NCI-H526 treated with DMSO at 0.1 percent for 48 hours (cell line): ENCODE data around the gene IQSEC1.
A peak's percentile ranks its signal among the peaks of the same experiment; 100 is the strongest.

Source experiments
- DNase-seq: peaks from one replicate; lab custom pipeline; 2025; lab: John Stamatoyannopoulos, UW

The IQSEC1 gene

GRCh38 chr3:12999147-13000140 is 73.8 kb downstream of the IQSEC1 start:
- no peak for DNase-seq

- no peak for DNase-seq
These were observed 74.6 kb downstream of the IQSEC1 start for GRCh38 chr3:12998648-12999047.

- DNase-seq = no peak
These were observed 75.8 kb downstream of the IQSEC1 start for GRCh38 chr3:12997387-12997786.

GRCh38 chr3:12996181-12996506 is 77.1 kb downstream of the IQSEC1 start:
- DNase-seq = no peak

- DNase-seq = no peak
These were observed 77.6 kb downstream of the IQSEC1 start for GRCh38 chr3:12995389-12996180.

- DNase-seq = peak; percentile 67
These were observed 78.4 kb downstream of the IQSEC1 start for GRCh38 chr3:12994607-12995388.

GRCh38 chr3:12994357-12994606 is 78.9 kb downstream of the IQSEC1 start:
- no peak for DNase-seq

- DNase-seq = no peak
These were observed 79.5 kb downstream of the IQSEC1 start for GRCh38 chr3:12993517-12994356.

- no peak for DNase-seq
These were observed 80.4 kb downstream of the IQSEC1 start for GRCh38 chr3:12992629-12993516.

GRCh38 chr3:12991861-12992281 is 81.4 kb downstream of the IQSEC1 start:
- no peak for DNase-seq

GRCh38 chr3:12991481-12991837 is 81.8 kb downstream of the IQSEC1 start:
- DNase-seq = no peak

GRCh38 chr3:12990781-12991480 is 82.3 kb downstream of the IQSEC1 start:
- DNase-seq = no peak

- no peak for DNase-seq
These were observed 82.9 kb downstream of the IQSEC1 start for GRCh38 chr3:12990306-12990705.

GRCh38 chr3:12988728-12989454 is 84.3 kb downstream of the IQSEC1 start:
- DNase-seq = no peak

GRCh38 chr3:12987602-12988001 is 85.6 kb downstream of the IQSEC1 start:
- DNase-seq = no peak

- DNase-seq = no peak
These were observed 86.2 kb downstream of the IQSEC1 start for GRCh38 chr3:12986986-12987385.

- DNase-seq = no peak
These were observed 86.7 kb downstream of the IQSEC1 start for GRCh38 chr3:12986521-12986920.

- DNase-seq = no peak
These were observed 87.2 kb downstream of the IQSEC1 start for GRCh38 chr3:12986031-12986430.

- DNase-seq = no peak
These were observed 88.1 kb downstream of the IQSEC1 start for GRCh38 chr3:12985148-12985547.
